Measurements from ENCODE around the gene GMEB2. TPM values are rescaled to one million over a fixed set of nuclear protein-coding genes. Genes with fewer than 3 reads are reported as not detected.
"Not testable (repeated sequence)": the region's sequence is repeated elsewhere in the genome, so short reads cannot be mapped to it uniquely, and the experiment has no call there.

The GMEB2 gene, protein sequence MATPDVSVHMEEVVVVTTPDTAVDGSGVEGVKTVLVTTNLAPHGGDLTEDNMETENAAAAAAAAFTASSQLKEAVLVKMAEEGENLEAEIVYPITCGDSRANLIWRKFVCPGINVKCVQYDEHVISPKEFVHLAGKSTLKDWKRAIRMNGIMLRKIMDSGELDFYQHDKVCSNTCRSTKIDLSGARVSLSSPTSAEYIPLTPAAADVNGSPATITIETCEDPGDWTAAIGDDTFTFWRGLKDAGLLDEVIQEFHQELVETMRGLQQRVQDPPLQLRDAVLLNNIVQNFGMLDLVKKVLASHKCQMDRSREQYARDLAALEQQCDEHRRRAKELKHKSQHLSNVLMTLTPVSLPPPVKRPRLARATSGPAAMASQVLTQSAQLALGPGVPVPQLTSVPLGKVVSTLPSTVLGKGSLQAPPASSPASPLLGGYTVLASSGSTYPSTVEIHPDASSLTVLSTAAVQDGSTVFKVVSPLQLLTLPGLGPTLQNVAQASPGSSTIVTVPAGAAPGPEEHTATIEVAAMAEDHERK
- 27.1 TPM for total RNA-seq

DNA sequence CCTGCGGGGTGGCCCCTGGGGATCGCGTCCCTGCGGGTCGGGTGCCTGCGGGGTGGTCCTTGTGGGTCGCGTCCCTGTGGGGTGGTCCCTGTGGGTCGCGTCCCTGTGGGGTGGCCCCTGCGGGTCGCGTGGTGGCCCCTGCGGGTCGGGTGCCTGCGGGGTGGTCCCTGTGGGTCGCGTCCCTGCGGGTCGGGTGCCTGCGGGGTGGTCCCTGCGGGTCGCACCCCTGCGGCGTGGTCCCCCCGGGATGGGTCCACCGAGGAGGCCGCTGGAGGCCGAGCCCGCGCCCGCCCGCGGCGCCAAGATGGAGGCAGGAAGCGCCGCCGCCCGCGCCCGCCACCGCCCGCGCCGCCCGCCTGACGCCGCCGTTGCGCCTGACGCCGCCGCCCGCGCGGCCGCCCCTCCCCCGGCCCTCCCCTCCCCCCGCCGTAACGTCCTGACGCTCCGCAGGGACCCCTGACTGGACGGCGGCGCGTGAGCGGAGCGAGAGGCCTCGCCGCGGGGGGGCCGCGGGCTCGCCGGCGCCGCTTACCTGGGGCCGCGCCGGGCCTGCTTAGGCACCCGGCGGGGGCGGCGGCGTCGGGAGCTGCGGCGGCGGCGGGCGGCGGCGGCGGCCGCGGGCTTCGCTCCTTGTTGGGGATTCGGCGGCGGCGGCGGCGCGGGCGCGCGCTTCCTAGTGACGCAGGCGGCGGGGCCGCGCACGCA is at the start of gene GMEB2:
TSS of gene GMEB2 (minus strand) at position 678 of the 705 bp plus-strand sequence. CDS start 7,704 bp downstream, outside the sequence.
- Histone ChIP-seq H3K9me3 (ENCODE audit: low read depth, low read length) (no peaks in the 10 kb centered on the region), H3K4me3 (ENCODE audit: low read length) (peak within 1 kb of the TSS; percentile 89), H3K4me1 (ENCODE audit: insufficient read depth, low read length) (peaks cover 40% of the 10 kb centered on the region), H3K27me3 (ENCODE audit: insufficient read depth, low read length) (no peaks in the 10 kb centered on the region)

DNA sequence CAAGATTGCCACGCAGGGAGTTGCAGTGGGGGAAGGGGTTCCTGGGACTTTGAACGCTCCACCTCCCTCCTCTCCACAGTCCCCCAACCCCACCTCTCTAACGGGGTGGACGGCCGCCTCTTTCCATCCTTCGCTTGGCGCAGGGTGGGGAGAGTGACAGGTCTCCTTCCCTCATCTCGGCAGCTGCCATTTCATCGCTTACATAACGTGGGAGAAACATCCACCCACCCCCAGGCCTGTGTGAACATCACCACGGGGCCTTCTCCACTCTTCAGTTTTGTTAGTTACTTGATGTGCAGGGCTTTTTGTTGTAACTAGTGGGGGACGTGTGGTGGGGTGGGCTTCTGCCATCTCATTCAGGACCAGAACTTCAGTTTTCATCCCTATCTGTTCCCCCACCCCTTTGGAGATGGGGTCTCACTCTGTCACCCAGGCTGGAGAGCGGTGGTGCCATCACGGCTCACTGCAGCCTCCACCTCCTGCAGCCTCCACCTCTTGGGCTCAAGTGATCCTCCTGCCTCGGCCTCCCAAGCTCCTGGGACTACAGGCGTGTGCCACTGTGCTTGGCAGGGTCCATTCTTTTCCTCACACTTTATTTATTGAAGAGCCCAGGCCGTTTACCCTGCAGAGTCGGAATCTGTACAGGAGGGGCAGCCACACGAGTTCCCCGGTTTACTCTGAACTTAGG is 48.9 kb upstream of the GMEB2 start:
- Histone ChIP-seq H3K27me3 (ENCODE audit: insufficient read depth, low read length) (no peaks in the 10 kb centered on the region), H3K4me1 (ENCODE audit: insufficient read depth, low read length) (no peaks in the 10 kb centered on the region), H3K4me3 (ENCODE audit: low read length) (no peak overlapping the region), H3K9me3 (ENCODE audit: low read depth, low read length) (no peaks in the 10 kb centered on the region)

DNA sequence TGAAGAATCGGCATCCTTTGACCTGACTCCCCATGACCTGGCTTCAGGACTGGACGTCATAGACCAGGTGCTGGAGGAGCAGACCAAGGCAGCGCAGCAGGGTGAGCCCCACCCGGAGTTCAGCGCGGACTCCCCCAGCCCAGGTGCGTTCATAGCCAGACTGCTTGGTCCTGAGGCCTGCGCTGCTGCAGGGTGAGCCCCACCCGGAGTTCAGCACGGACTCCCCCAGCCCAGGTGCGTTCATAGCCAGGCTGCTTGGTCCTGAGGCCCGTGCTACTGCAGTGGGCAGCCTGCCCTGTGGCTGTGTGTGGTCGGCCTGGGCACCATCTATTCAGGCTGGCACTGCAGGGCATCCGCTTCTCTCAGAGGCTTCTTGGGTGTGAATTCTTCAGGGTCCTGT is 47.0 kb upstream of the GMEB2 start:
- Histone ChIP-seq H3K27me3 (ENCODE audit: insufficient read depth, low read length) (no peaks in the 10 kb centered on the region), H3K4me1 (ENCODE audit: insufficient read depth, low read length) (no peaks in the 10 kb centered on the region), H3K4me3 (ENCODE audit: low read length) (no peak overlapping the region), H3K9me3 (ENCODE audit: low read depth, low read length) (no peaks in the 10 kb centered on the region)

DNA sequence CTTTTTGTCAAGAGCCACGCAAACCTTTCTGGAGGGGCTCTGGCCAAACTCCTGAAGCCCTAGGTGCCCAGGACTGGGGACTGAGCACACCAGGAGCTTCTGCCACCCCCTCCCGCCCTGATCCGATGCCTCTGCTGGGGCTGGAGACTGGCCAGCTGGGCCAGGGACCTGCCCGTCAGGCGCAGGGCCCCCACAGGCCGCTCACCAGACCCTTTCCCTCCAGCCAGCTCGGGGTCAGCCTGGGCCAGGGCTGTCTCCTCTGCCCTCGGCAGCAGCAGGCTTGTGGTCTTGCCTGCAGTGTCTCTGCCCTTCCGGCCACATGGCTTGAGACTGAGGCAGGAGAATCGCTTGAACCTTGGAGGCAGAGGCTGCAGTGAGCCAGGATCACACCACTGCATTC is 45.8 kb upstream of the GMEB2 start:
- Histone ChIP-seq H3K9me3 (ENCODE audit: low read depth, low read length) (no peaks in the 10 kb centered on the region), H3K4me3 (ENCODE audit: low read length) (no peak overlapping the region), H3K27me3 (ENCODE audit: insufficient read depth, low read length) (no peaks in the 10 kb centered on the region), H3K4me1 (ENCODE audit: insufficient read depth, low read length) (no peaks in the 10 kb centered on the region)

DNA sequence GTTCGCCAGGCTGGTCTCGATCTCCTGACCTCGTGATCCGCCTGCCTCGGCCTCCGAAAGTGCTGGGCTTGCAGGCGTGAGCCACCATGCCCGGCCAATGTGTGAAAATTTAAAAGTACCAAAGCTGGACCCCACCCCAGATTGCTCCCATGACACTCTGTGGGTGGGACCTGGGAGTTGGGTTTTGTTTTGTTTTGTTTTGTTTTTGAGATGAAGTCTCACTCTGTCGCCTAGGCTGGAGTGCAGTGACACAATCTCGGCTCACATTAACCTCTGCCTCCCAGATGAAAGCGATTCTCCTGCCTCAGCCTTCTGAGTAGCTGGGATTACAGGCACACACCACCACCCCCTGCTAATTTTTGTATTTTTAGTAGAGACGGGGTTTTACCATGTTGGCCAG is 44.8 kb upstream of the GMEB2 start:
- H3K27me3 ChIP-seq (ENCODE audit: insufficient read depth, low read length); H3K4me1 ChIP-seq (ENCODE audit: insufficient read depth, low read length); H3K9me3 ChIP-seq (ENCODE audit: low read depth, low read length); H3K4me3 ChIP-seq (ENCODE audit: low read length): not testable (repeated sequence)

DNA sequence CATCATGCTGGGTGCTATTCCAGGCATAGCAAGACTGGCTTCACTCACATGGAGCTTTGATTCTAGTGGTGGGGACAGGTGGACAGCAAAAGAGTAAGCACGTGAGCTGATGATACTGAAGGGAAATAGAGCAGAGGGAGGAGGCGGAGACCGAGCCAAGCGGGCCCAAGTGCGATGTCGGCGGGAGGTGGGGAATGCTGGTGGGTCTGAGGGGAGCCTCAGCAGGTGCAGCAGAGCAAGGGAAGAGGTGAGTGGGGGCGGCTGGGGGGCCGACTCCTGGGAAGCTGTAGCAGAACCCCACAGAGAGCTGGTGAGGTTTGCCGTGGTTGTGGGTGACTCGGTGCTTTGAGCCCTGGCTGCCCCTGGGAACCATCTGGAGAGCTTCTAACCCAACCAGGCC is 41.5 kb upstream of the GMEB2 start:
- Histone ChIP-seq H3K4me3 (ENCODE audit: low read length) (no peak overlapping the region), H3K9me3 (ENCODE audit: low read depth, low read length) (no peaks in the 10 kb centered on the region), H3K27me3 (ENCODE audit: insufficient read depth, low read length) (no peaks in the 10 kb centered on the region), H3K4me1 (ENCODE audit: insufficient read depth, low read length) (no peaks in the 10 kb centered on the region)

DNA sequence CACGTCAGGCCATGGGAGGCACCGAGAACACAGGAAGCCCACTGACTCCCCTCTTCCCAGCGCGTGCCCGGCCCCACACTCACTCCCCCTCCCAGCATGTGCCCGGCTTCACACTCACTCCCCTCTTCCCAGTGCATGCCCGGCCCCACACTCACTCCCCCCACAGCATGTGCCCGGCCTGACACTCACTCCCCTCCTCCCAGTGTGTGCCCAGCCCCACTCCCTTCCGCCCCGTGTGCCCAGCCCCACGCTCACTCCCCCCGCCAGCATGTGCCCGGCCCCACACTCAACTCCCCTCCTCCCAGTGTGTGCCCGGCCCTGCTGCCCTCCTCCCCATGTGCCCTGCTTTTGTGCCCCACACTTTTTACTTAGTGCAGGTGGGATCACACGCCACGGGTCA is 41.0 kb upstream of the GMEB2 start:
- Histone ChIP-seq H3K9me3 (ENCODE audit: low read depth, low read length) (no peaks in the 10 kb centered on the region), H3K4me3 (ENCODE audit: low read length) (no peak overlapping the region), H3K27me3 (ENCODE audit: insufficient read depth, low read length) (no peaks in the 10 kb centered on the region), H3K4me1 (ENCODE audit: insufficient read depth, low read length) (no peaks in the 10 kb centered on the region)

DNA sequence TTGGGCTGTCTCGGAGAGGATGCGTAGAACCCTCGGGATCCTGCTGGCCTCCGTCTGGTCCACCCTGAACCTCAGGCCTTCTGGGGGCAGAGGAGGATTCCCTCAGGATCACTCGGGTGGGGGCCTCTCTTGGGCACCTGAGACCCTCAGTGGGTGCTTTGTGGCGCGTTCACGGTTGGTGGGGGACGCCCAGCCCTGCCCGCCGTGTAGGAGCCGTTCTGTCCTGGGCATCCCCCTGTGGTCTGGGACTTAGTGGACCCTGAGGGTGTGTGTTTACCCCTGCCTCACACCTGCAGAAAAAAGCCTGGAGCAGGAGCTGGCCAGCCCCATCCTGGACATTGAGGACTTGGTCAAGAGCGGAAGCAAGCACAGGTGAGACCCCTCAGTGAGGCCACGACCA is 38.8 kb upstream of the GMEB2 start:
- Histone ChIP-seq H3K4me3 (ENCODE audit: low read length) (no peak overlapping the region), H3K4me1 (ENCODE audit: insufficient read depth, low read length) (no peaks in the 10 kb centered on the region), H3K9me3 (ENCODE audit: low read depth, low read length) (no peaks in the 10 kb centered on the region), H3K27me3 (ENCODE audit: insufficient read depth, low read length) (no peaks in the 10 kb centered on the region)

DNA sequence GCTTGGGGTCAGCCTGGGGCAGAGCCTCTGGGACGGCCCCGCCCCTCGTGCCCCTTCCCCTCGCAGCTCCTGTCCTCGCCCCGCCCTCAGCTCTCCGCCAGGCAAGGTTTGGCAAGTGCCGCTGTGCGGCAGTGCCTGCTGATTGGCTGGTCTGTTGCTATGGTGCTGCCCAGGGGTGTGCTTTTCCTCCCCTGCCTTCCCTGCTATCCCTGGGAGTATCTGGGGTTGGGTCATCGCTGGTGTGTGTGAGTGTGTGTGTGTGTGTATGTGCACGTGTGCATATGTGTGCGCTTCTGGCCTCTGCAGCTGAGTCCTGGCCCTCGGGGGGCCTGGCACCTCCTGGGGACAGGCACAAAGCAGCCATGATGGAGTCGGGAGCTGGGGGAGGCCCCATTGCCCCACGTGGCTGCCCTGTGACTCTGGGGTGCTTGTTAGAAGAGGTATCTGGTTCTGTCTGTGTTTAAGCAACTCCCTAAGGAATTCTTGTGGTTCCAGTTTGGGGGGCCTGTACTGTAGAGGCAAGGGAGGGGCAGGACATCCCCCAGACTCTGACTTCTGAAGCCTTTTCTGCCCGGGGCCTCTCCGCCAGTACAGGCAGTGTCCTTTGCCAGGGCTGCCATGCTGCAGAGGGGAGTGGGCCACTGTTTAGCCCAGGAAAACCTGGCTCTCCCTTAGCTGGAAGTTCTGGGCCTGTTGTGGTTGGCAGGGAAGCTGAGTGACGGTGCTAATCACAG is 38.1 kb upstream of the GMEB2 start:
- H3K4me1 ChIP-seq (ENCODE audit: insufficient read depth, low read length): no peaks in the 10 kb centered on the region
- no peaks in the 10 kb centered on the region for H3K27me3 ChIP-seq (ENCODE audit: insufficient read depth, low read length)
- no peak overlapping the region for H3K4me3 ChIP-seq (ENCODE audit: low read length)
- H3K9me3 ChIP-seq (ENCODE audit: low read depth, low read length): no peaks in the 10 kb centered on the region

DNA sequence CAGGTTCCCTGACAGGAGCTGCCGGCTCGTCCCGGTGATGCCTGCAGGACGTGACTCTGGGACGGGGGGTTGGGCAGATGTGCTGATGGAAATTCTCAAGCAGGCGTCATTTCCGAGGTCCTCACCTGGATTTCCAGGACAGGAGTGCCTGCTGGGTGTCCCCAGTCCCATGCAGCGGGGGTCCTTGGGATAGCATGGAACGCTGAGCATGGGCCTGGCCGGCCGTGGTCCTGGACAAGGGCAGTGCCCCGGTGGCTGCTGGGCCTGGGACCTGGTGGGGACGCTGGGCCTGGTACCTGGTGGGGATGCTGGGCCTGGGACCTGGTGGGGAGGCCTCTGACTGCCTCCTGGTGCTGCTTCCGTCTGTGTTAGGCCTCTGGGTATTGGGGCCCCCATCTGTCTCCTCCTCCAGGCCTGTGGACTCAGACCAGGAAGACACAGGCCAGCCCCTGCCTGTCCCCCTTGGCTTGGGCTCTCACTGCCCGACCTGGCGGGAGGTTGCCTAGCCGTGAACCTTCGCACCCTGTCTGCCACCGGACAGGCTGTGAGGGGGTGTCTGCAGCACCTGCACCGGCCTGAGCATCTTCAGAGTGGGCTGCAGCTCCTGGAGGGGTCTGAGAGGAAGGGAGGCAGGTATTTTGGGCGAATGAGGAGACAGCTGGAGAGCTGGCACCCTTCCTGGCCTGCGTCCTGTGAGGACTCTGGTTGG is 37.4 kb upstream of the GMEB2 start:
- no peak overlapping the region for H3K4me3 ChIP-seq (ENCODE audit: low read length)
- H3K27me3 ChIP-seq (ENCODE audit: insufficient read depth, low read length): no peaks in the 10 kb centered on the region
- H3K9me3 ChIP-seq (ENCODE audit: low read depth, low read length): no peaks in the 10 kb centered on the region
- H3K4me1 ChIP-seq (ENCODE audit: insufficient read depth, low read length): peaks cover 4% of the 10 kb centered on the region

DNA sequence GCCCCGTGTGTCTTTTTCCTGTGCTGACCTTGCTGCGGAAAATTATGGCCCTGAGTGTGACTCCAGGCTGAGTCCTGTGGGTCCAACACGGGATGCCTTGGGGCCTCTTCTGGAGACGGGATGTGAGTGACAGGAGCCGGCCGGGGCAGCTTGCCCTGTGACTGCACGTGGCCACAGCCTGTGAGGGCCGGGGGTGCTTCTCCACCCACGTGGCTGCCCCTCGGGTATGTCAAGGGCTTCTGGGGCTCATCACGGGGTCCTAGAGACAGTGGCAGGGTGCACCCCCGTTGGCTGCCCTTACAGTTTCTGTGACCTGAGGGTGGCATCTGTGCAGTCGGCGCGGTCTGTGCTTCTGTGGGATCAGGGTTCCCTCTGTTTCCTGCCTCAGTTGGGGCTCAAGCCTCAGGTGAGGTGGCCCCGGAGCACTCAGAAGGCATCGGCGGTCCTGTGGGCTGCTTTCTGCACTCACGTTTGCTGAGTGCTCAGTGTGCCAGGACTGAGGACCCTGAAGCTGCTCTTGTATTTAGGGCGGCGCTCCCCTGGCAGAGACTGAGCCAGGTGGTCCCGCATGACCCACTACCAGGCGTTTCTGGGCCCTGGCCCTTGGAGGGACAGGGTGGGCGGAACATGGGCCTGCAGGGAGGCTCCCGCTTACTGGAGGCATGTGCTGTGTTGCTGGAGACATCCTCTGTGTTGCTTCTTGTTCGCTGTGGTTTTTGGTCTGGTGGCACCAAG is 36.6 kb upstream of the GMEB2 start:
- H3K27me3 ChIP-seq (ENCODE audit: insufficient read depth, low read length): no peaks in the 10 kb centered on the region
- no peaks in the 10 kb centered on the region for H3K9me3 ChIP-seq (ENCODE audit: low read depth, low read length)
- peaks cover 11% of the 10 kb centered on the region for H3K4me1 ChIP-seq (ENCODE audit: insufficient read depth, low read length)
- no peak overlapping the region for H3K4me3 ChIP-seq (ENCODE audit: low read length)

DNA sequence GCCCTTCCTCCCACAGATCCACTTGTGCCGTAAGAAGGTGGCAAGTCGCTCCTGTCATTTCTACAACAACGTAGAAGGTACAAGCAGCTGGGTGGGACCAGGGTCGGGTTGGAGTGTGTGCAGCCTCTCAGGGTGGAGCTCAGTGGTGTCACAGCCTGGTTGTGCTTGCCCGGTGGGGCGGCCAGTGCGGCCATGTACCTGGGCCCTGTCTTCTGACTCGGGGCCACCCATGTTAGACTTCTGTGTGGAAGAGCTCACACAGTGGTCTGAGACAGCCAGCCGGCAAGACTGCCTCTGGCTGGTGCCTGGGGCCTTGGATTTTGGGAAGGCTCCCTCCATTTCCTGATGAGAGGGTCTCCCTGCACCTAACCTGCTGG is 35.9 kb upstream of the GMEB2 start:
- H3K27me3 ChIP-seq (ENCODE audit: insufficient read depth, low read length): no peaks in the 10 kb centered on the region
- no peak overlapping the region for H3K4me3 ChIP-seq (ENCODE audit: low read length)
- H3K4me1 ChIP-seq (ENCODE audit: insufficient read depth, low read length): peaks cover 13% of the 10 kb centered on the region
- no peaks in the 10 kb centered on the region for H3K9me3 ChIP-seq (ENCODE audit: low read depth, low read length)

DNA sequence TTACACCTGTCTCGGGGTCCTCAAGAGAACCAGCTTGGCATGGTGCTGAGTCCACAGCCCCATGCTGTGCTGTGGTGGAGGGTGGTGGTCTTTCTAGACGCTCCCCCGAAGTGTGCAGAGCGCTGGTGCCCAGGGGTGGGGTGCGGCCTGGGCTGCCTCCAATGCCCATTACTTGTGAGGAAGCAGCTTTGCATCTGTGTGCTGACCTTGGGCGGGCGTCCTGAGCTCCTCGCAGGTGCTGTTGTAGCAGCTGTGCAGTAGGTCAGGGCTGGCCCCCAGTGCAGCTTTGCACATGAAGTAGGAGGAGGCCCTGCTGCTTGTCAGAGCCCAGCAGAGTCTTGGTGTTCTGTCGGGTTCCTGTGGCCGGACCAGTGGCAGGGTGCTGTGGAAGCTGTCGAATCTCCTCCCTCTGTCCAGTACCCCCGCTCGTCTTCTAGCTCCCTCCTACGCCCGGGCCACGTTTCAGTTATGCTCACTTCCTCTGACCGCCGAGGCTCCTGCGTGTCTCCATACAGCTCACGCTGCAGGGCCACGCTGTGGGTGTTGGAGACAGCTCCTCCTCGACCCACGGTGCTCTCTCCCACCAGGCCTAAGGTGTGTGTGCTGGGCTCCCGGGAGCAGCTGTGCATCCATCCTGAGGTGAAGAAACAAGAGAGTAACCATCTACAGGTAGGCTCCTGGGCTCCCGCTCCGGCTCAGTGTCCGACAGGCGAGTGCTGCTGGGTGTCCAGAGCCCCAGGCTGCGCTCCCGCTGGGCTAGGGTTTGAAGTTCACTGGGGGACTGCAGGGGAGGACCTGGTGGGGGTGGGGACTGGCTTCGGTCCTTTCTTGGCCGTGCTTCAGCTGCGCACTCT is 35.3 kb upstream of the GMEB2 start:
- H3K27me3 ChIP-seq (ENCODE audit: insufficient read depth, low read length): no peaks in the 10 kb centered on the region
- peaks cover 19% of the 10 kb centered on the region for H3K4me1 ChIP-seq (ENCODE audit: insufficient read depth, low read length)
- no peaks in the 10 kb centered on the region for H3K9me3 ChIP-seq (ENCODE audit: low read depth, low read length)
- no peak overlapping the region for H3K4me3 ChIP-seq (ENCODE audit: low read length)
